Measurements from ENCODE around the gene VPS8.

- no peak for TF ChIP-seq POLR2A (IDR thresholded peaks at IDR 0.05; ENCODE audit: low read depth, low read length)
- TF ChIP-seq POLR2AphosphoS5 (IDR thresholded peaks at IDR 0.05; ENCODE audit: low read depth, low read length): no peak
- no peak for TF ChIP-seq PAX5 (IDR thresholded peaks at IDR 0.05; ENCODE audit: insufficient read depth, low read length, severe bottlenecking)
- no peak for TF ChIP-seq TAF1 (IDR thresholded peaks at IDR 0.05; ENCODE audit: low read depth, low read length)
- no peak for TF ChIP-seq SPI1 (IDR thresholded peaks at IDR 0.05; ENCODE audit: low read depth, low read length)
These were observed 253.1 kb downstream of the VPS8 start for GRCh38 chr3:185065059-185065458.

Measured in GM12891 (cell line).